Stimulated activated naive CD4-positive, alpha-beta T cell (primary cell): Measurements from ENCODE around the gene THADA.
A peak's percentile ranks its signal among the peaks of the same experiment; 100 is the strongest.

Experiments used
- DNase-seq, 6 experiments: peaks; one replicate each; lab custom pipeline; 2025; lab: John Stamatoyannopoulos, UW

THADA gene

GRCh38 chr2:43224131-43224570 lies 371.7 kb downstream of the THADA start:
- DNase-seq, result peak; percentile 56 to 88 (median 66)

- peak in 2 of 6 experiments; percentile 46 to 70 for DNase-seq
These were observed 372.3 kb downstream of the THADA start for GRCh38 chr2:43223521-43224001.

- DNase-seq, result peak in 2 of 6 experiments; percentile 58 to 63
These were observed 373.1 kb downstream of the THADA start for GRCh38 chr2:43222475-43223309.

- peak in 5 of 6 experiments; percentile 12 to 71 (median 47) for DNase-seq
These were observed 373.9 kb downstream of the THADA start for GRCh38 chr2:43221763-43222474.

GRCh38 chr2:43221124-43221762 lies 374.6 kb downstream of the THADA start:
- DNase-seq, result peak in 4 of 6 experiments; percentile 20 to 74 (median 42)

GRCh38 chr2:43220760-43221123 lies 375.1 kb downstream of the THADA start:
- peak in 1 of 6 experiments; percentile 75 for DNase-seq

GRCh38 chr2:43220229-43220751 lies 375.5 kb downstream of the THADA start:
- DNase-seq, result peak in 3 of 6 experiments; percentile 81 to 86 (median 82)

DNA sequence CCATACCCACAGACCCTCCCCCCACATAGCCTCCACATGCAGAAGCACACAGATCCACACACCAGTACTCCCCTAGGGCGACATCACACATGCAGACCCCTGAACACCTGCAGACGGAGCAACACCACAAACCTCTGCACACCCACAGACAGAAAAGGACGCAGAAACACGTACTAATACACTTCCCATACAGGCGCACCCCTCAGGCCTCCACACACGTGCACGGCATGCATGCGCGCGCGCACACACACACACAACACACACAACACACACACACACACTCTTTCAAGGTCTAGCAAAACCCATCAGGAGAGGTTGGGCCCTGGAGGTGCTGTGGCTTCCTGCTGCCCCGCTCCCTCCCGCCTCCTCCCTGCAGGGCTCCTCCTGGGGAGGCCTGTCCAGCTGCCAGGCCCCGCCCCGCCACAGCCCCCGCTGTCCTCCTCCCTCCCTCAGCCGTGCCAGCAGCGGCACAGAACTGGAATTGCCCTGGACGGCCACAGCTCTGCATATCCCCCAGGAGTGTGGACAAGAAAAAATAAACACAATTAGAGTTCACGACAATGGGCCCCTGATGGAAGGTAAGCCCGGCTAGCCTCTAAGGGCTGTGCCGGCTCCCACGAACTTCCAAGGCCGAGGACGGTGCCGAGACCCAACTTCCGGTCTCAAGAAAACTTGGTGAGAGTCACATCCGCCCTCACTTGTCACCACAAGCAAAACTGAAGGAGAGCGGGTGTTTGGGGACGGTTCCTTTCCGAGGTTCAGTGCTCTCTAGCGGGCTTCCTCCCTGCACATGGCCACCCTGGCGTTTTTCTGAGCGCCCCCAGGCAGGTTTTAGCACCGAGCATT lies 376.2 kb downstream of the THADA start:
- DNase-seq, result peak; percentile 71 to 93 (median 86)

GRCh38 chr2:43218702-43219382 lies 377.0 kb downstream of the THADA start:
- DNase-seq, result peak; percentile 76 to 93 (median 85)

DNA sequence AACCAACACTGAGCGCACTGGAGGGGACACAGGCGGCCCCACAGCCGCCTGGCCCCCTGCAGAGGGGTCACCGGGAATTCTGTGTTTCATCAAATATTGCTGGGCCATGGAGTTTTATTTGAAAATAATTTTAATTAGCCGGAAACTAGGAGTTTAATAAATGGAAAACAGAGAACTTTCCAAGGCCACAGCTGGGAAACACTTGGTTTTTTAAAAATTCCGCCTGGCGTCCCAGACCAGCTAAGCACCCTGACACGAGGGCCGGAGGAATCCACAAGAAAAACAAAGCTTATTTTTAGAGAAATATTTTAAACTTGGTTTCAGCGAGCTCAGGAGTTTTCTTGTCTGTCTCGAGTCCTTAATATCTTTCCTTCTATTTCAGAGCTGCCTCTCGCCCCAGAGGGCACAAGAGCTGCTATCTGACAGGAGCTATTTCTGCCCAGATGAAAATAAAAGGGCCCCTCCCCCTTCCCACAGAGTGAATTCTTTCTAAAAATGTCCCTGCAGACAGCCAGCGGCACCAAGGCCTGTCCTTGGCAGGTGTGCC lies 377.6 kb downstream of the THADA start:
- no peak for DNase-seq

DNA sequence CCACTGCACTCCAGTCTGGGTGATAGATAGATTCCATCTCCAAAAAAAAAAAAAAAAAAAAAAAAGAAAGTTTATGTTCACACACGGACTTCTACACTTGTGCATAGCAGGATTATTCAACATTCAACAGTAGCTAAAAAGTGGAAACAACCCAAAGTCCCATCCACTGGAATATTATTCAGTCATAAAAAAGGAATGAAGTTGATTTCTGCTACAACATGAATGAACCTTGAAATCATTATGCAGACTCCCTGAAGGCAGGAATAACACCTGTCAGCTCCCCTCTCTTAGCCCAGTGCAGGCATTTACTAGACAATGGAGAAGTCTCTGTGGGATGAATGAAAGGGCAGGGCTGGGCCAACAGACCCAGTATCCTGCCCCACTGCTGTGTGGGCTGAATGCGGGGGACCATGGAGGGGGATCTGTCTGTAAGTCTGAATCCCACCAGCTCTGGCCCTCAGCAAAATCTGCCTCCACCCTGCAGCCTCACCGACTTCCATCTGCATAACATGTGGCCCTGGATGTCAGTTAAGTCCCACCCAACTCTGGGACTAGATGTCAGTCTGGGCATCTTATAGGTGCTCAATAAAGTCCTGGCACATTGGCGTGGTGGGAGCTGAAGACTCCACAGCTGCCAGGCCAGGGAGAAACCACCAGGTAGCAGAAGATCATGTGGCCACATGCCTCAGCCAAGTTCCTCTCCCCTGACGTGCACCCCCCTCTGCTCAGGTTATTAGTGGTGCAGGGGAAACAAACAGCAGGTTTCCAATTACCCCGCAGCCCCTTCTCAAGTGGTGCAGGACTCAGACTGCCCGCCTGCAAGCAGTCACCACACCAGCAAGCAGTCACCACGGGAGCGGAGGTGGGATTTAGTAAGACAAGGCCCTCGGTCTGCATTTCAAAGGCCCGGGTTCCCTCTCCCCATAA lies 378.3 kb downstream of the THADA start:
- peak in 2 of 6 experiments; percentile 11 to 17 for DNase-seq

GRCh38 chr2:43216629-43217028 lies 379.2 kb downstream of the THADA start:
- no peak for DNase-seq

DNA sequence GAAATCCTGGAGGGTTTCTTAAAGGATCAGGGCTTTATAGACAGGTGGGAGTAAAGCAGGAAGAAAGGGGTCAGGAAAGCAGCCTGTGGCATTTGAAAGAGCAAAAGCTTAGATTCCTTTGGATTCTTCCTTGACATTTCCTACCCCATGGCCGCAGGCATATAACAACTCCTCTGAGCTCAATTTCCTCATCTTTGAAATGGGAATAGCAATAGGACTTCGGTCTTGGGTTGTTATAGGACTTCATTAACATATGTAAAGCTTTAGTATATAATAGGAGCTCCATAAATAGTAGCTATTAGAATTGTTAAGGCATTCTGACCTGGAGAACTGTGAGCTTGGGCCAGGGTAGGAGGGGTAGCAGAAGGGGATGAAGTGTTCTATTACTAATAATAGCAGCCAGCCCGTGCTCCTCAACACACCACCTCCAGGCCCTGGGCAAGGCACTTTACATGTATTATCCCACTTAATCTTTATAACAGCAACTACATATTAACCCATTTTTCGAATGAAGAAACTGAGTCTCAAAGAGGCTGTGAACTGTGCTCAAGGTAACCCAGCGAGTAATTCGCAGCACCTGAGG lies 380.1 kb downstream of the THADA start:
- no peak for DNase-seq

DNA sequence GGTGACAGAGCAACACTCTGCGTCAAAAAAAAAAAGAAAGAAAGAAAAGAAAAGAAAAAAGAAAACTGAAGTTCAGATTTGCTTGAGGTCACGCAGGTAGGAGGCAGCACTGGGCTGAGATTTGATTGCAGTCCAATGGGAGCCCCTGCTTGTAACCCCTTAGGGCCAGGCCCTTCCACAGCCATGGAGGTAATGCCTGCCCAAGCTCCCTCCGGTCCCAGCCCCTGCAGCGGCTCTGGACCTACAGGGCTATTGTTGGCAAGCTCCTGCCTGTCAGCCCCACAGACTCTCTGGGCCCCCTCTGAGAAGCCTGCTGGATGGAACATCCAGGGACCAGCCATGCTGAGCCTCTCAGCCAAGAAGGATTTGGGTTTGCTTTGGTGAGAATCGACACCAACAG lies 381.6 kb downstream of the THADA start:
- DNase-seq, result no peak

GRCh38 chr2:43212931-43213330 lies 382.9 kb downstream of the THADA start:
- no peak for DNase-seq

DNA sequence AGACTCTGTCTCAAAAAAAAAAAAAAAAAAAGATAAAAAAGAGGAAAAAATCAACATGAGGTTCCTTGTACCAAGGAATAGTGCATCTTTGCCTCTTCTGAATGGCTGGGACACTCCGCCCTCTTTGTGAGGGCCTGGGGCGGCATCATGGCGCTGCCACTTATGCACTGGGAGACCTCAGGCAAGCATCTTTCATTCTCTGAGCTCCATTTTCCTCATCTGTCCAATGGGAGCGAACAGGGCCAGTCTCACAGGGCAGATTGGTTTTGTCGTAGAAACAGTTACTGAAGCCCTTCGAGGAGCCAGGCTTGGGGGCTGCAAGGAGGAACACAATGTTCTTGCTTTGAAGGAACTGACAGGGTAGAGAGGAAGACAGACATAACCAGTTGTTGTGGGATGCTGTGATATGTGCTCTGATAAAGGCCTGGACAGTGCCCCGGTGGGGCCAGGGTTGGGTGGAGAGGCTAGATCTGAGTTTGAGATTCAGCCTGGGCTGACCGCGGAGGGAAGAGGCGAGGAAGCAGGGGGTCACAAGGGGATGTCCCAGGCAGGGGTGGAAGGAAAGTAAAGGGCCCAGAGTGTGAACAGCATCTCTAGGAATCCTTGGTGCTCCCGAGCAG lies 383.5 kb downstream of the THADA start:
- DNase-seq, result no peak

- peak in 4 of 6 experiments; percentile 37 to 61 (median 51) for DNase-seq
These were observed 385.2 kb downstream of the THADA start for GRCh38 chr2:43210467-43211303.
